ENCODE data around the gene DCLK1.

GRCh38 chr13:35851356-35851755, 279.8 kb downstream of the DCLK1 start:
- TF ChIP-seq CTCF (IDR thresholded peaks at IDR 0.05) = no peak
- no peak for TF ChIP-seq POLR2A (IDR thresholded peaks at IDR 0.05)
- no peak for TF ChIP-seq POLR2AphosphoS5 (IDR thresholded peaks at IDR 0.05; ENCODE audit: insufficient read depth in 1 of 2, low read depth in 1 of 2)

Data from vagina (tissue), 2 donors.